ENCODE measurements around the gene C1QTNF6. TPM values are rescaled to one million over a fixed set of nuclear protein-coding genes. Genes with fewer than 3 reads are reported as not detected.

The C1QTNF6 gene
- total and polyA plus RNA-seq, 2 experiments from 2014 or later, result 1.7 to 2.3 TPM

- TF ChIP-seq ZNF462 (CRISPR knock-in tag; IDR thresholded peaks at IDR 0.05), result no peak
- TF ChIP-seq CTCF (conservative IDR thresholded peaks at IDR 0.05; ENCODE audit: low read depth in 2 of 2), result no peak
- no peak for TF ChIP-seq REST (IDR thresholded peaks at IDR 0.05; ENCODE audit: unreplicated experiment)
- no peak for TF ChIP-seq STAT1 (IDR thresholded peaks at IDR 0.05; ENCODE audit: unreplicated experiment)
- no peak for TF ChIP-seq ZNF114 (CRISPR knock-in tag; IDR thresholded peaks at IDR 0.05)
- TF ChIP-seq EZH2phosphoT487 (IDR thresholded peaks at IDR 0.05; ENCODE audit: unreplicated experiment), result no peak
- no peak for TF ChIP-seq EZH2 (IDR thresholded peaks at IDR 0.05; ENCODE audit: low read depth, unreplicated experiment)
- no peak for TF ChIP-seq POLR2AphosphoS5 (IDR thresholded peaks at IDR 0.05; ENCODE audit: low read depth)
These were observed 26.1 kb upstream of the C1QTNF6 start (continued) for GRCh38 chr22:37213941-37214730.
